HG03378 (cell line): ENCODE results near the gene LSM2.

ENCODE experiments used
- ATAC-seq: cut with Tn5 transposase; IDR thresholded peaks from one replicate; pipeline ENCODE4 v1.9.1; 2021; ENCODE audit warnings: mild to moderate bottlenecking, moderate library complexity; ENCODE audit not compliant: unreplicated experiment

The LSM2 gene

GRCh38 chr6:31752739-31753319 is 53.9 kb downstream of the LSM2 start:
- no peak for ATAC-seq

DNA sequence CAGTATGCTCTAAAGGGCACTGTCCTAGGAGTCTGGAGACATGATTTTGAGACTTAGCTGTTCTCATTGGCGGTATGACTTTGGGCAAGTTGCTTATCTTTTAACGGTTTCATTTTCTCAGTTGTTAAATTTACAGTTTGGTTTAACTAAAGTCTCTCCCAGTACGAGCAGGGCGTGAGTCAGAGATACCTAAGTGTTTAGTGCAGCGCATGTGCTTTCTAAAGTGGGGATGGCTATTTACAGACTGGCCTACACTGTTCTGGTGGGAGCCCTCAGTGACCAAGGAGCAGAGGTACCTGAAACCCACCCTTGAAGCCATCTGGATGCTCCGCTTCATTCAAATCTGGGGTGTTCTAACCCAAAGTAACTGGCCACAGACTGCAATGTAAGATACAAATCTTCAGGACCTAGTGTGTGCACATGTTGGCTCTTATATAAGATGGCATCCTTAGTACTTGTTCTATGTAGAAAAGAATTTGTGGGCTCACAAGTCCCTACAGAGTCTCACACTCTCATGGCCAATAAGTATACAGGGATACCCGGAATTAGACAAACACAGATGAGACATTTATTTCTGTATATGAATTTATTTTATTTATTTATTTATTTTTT is 56.2 kb downstream of the LSM2 start:
- no peak for ATAC-seq

GRCh38 chr6:31749301-31750036 is 57.3 kb downstream of the LSM2 start:
- no peak for ATAC-seq
